Hepatocyte (in vitro differentiated cells): ENCODE measurements around the gene SFRP5.

ENCODE experiments used
- EZH2 ChIP-seq: fragments of 200-600 bp; sonication (generic); IDR thresholded peaks from 2 replicates; pipeline ENCODE4 v1.6.1; 2016; ENCODE audit warnings: antibody characterized with exemption, mild to moderate bottlenecking, borderline replicate concordance
- EZH2phosphoT487 ChIP-seq: fragments of 200-600 bp; sonication (generic); IDR thresholded peaks from one replicate; pipeline ENCODE4 v1.6.1; 2018; ENCODE audit warnings: antibody characterized with exemption, mild to moderate bottlenecking, low read depth, moderate library complexity; ENCODE audit not compliant: unreplicated experiment, severe bottlenecking
- TF ChIP-seq, protein P1 (sequence below): fragments of 200-600 bp; sonication (generic); IDR thresholded peaks from 2 replicates; pipeline ENCODE4 v1.5.1; 2016; ENCODE audit warnings: antibody characterized with exemption, mild to moderate bottlenecking; ENCODE audit not compliant: poor library complexity

DNA sequence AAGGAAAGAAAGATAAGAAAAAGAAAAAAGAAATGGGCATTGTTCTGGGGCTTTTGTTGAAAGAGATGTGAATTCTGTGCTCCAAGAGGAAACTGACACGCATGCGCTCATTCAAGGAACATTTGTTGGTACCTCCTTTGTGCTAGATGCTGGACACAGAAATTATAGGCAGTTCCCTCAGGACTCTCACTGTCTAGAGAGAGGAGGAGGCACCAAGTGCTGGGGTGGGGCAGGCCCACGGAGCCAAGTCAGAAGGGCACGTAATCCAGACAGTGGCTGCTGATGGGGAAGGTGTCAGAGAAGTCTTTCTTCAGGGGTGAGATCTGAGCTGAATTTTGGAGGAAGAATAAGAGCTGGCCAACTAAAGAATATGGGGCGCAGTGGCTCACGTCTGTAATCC, 37.8 kb downstream of the SFRP5 start:
- TF ChIP-seq, protein P1, sequence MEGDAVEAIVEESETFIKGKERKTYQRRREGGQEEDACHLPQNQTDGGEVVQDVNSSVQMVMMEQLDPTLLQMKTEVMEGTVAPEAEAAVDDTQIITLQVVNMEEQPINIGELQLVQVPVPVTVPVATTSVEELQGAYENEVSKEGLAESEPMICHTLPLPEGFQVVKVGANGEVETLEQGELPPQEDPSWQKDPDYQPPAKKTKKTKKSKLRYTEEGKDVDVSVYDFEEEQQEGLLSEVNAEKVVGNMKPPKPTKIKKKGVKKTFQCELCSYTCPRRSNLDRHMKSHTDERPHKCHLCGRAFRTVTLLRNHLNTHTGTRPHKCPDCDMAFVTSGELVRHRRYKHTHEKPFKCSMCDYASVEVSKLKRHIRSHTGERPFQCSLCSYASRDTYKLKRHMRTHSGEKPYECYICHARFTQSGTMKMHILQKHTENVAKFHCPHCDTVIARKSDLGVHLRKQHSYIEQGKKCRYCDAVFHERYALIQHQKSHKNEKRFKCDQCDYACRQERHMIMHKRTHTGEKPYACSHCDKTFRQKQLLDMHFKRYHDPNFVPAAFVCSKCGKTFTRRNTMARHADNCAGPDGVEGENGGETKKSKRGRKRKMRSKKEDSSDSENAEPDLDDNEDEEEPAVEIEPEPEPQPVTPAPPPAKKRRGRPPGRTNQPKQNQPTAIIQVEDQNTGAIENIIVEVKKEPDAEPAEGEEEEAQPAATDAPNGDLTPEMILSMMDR = no peak
- no peak for TF ChIP-seq EZH2
- TF ChIP-seq EZH2phosphoT487 = no peak
